ENCODE results near the gene ZNF576.

DNA sequence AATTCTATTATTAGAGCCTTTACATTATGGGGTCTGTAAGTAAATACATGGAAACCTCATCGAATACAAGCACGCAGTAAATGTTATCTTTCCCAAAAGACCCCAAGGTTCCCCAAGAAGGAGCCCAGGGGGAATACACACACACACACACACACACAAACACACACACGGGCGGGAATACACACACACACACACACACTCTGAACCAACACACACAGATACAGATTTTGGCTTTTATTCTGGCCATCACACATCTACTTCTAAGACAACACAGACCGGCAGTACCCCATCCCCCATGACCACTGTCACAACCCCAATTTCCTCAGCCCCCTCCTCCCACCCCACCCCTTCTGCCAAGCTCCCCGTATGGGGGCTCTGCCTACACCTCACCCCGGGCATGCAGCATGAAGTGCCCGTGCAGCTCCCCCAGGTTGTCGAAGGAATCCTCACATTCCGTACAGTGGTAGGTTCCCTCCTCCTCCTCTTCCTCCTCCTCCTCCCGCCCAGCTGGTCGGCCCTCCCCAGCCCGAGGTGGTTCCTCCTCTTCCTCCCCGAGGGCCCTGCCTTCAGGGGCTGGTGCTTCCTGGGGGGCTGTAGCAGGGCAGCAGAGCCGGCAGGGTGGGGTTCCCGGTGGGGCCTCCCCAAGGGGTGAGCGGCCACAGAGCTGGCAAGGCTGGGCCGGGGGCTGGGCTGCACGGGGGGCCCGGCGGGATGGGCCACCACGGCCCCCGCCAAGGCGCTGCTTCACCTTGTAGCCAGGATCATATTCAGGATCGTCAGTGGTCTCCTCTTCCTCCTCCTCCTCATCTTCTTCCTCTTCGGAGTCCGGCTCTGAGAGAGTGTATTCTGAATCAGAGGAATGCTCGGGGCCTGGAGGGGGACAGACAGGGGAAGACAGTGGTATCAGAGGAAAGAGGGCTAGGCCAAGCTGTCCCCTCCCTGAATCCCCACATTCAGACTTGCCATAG lies 11.1 kb downstream of the ZNF576 start:
- TF ChIP-seq, protein P1, sequence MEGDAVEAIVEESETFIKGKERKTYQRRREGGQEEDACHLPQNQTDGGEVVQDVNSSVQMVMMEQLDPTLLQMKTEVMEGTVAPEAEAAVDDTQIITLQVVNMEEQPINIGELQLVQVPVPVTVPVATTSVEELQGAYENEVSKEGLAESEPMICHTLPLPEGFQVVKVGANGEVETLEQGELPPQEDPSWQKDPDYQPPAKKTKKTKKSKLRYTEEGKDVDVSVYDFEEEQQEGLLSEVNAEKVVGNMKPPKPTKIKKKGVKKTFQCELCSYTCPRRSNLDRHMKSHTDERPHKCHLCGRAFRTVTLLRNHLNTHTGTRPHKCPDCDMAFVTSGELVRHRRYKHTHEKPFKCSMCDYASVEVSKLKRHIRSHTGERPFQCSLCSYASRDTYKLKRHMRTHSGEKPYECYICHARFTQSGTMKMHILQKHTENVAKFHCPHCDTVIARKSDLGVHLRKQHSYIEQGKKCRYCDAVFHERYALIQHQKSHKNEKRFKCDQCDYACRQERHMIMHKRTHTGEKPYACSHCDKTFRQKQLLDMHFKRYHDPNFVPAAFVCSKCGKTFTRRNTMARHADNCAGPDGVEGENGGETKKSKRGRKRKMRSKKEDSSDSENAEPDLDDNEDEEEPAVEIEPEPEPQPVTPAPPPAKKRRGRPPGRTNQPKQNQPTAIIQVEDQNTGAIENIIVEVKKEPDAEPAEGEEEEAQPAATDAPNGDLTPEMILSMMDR (IDR thresholded peaks at IDR 0.05): no peak
- TF ChIP-seq EP300 (IDR thresholded peaks at IDR 0.05) (no peak), POLR2A (IDR thresholded peaks at IDR 0.05) (no peak)

Measured in tibial nerve (tissue), 4 donors.